ENCODE measurements around the gene PARK7. TPM values are rescaled to one million over a fixed set of nuclear protein-coding genes. Genes with fewer than 3 reads are reported as not detected.

The PARK7 gene
- 100 to 1,000 TPM; 161 to 216 (median 191) TPM for total RNA-seq

DNA sequence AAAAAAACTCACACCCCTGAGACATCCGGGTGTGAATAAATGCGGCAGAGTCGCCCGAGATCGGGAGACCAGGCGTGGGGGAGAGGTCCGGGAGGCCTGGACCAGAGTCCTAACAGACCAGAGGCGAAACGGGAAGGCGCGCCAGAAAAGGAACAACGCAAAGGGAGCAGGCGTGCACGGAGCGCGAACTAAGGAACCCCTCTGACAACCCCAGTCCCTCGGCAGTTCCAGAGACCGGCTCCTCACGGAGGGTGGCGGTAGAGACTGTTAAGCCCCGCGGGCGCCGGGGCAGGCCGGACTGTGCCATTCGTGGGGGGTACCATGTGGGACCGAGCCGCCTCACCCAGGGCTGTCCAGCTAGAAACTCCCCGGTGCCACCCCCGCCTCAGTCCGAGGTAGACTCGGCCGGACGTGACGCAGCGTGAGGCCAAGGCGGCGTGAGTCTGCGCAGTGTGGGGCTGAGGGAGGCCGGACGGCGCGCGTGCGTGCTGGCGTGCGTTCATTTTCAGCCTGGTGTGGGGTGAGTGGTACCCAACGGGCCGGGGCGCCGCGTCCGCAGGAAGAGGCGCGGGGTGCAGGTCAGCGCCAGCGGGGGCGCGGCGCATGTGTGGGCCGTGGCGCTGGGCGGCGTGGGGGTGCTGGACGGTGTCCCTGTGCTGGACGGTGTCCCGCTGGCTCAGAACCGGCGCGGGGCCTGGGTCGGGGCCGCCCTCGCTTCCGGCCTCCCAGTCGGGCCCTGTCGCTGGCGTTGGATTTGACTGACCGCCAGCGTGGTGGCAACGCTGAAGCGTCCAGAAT, at the start of gene PARK7:
Gene PARK7, plus strand, starts transcription at position 496 of the 798 bp plus-strand sequence. CDS start 1,075 bp downstream, outside the sequence.
- Histone ChIP-seq H3K4me1 (peaks cover 0 to 50% (median 16%) of the 10 kb centered on the region in 4 donors), H3K27ac (peak within 1 kb of the TSS; percentile 84 to 95 (median 94)), H3K4me3 (peak within 1 kb of the TSS; percentile 83 to 94 (median 89)), H3K36me3 (peaks cover 0 to 36% (median 0%) of the 10 kb centered on the region in 3 donors), H3K9me3 (no peaks in the 10 kb centered on the region), H3K27me3 (no peaks in the 10 kb centered on the region)
- peak; percentile 98 for DNase-seq (ENCODE audit: low spot score in 2 of 2)
- WGBS, 2 donors: 0 to 1% methylated on average over 28 to 67 of the region's 81 CpGs
- peak; percentile 86 to 98 for TF ChIP-seq EP300 (IDR thresholded peaks at IDR 0.05)
- TF ChIP-seq CTCF (IDR thresholded peaks at IDR 0.05): peak in 4 of 5 experiments; percentile 12 to 86 (median 72)
- peak; percentile 56 to 90 for TF ChIP-seq POLR2A (IDR thresholded peaks at IDR 0.05)

- no peak overlapping the region for H3K27ac ChIP-seq
- no peak for DNase-seq (ENCODE audit: low spot score in 2 of 2)
- no peaks in the 10 kb centered on the region for H3K9me3 ChIP-seq
- H3K4me1 ChIP-seq: no peaks in the 10 kb centered on the region
- H3K4me3 ChIP-seq: no peak overlapping the region
- 91 to 96% methylated on average over 3 of the region's 3 CpGs for WGBS, 2 donors
- H3K36me3 ChIP-seq: no peaks in the 10 kb centered on the region
- TF ChIP-seq EP300 (IDR thresholded peaks at IDR 0.05): no peak
- no peak for TF ChIP-seq CTCF (IDR thresholded peaks at IDR 0.05)
- peaks cover 0 to 14% of the 10 kb centered on the region in 2 donors for H3K27me3 ChIP-seq
Measured at GRCh38 chr1:7912145-7912544, 49.4 kb upstream of the PARK7 start.

DNA sequence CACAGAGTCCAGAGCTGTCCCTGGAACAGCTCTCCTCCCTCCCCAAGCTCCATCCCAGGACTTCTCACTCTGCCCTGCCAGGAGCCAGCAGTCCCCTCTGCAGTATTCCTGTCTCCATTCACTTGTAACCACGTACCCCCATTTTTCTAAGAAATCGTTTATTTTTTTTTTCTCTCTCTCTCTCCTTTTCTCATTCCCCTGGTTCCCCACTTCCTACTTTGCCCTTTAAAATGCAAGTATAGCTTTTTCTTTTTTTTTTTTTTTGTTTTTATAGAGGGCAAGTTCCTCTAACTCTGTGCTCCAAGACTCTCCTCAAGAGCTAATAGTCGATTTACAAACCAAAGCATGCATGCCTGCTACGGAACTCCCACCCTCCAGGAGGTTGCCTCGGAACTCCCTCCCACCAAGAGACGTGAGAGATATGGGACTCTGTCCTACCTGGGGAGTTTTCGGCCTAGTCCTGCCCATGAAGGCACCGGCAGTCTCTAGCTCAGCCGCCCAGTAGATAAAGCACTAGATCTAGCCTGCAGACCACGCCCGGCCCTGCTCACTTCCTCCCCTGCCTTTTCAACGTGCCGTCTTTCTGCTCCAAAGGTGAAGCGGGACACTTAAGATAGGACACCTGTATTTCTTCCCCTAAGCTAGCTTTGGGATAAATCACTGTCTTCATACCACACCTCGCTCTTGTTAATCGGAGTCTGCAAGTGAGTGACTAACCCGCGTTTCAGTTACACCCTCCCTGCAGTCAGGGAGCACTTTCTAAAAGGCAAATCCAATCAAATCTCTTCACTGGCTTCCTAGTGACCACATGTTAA, 48.6 kb upstream of the PARK7 start:
- no peaks in the 10 kb centered on the region for H3K9me3 ChIP-seq
- TF ChIP-seq POLR2A (IDR thresholded peaks at IDR 0.05) (no peak), EP300 (IDR thresholded peaks at IDR 0.05) (no peak), CTCF (IDR thresholded peaks at IDR 0.05) (no peak)

GRCh38 chr1:7915826-7916500, 45.5 kb upstream of the PARK7 start:
- TF ChIP-seq CTCF (IDR thresholded peaks at IDR 0.05) (no peak), EP300 (IDR thresholded peaks at IDR 0.05) (no peak), POLR2A (IDR thresholded peaks at IDR 0.05) (no peak)
- no peak for DNase-seq (ENCODE audit: low spot score in 2 of 2)
- H3K27ac ChIP-seq: no peak overlapping the region

More for the DNA sequence above, 48.6 kb upstream of the PARK7 start:
- H3K27ac ChIP-seq: no peak overlapping the region
- H3K36me3 ChIP-seq: no peaks in the 10 kb centered on the region
- H3K4me3 ChIP-seq: no peak overlapping the region
- H3K27me3 ChIP-seq: peaks cover 0 to 14% of the 10 kb centered on the region in 2 donors
- WGBS, 2 donors: 69 to 74% methylated on average over 18 of the region's 18 CpGs
- DNase-seq (ENCODE audit: low spot score in 2 of 2): no peak
- no peaks in the 10 kb centered on the region for H3K4me1 ChIP-seq

More at GRCh38 chr1:7915826-7916500, 45.5 kb upstream of the PARK7 start:
- H3K4me1 ChIP-seq: no peaks in the 10 kb centered on the region
- WGBS, 2 donors: 62 to 73% methylated on average over 5 of the region's 5 CpGs
- H3K36me3 ChIP-seq: no peaks in the 10 kb centered on the region
- no peak overlapping the region for H3K4me3 ChIP-seq
- peaks cover 0 to 14% of the 10 kb centered on the region in 2 donors for H3K27me3 ChIP-seq
- H3K9me3 ChIP-seq: no peaks in the 10 kb centered on the region
